GM19452 (cell line): Measurements from ENCODE around the gene OR13A1.
"Not testable (repeated sequence)": the region's sequence is repeated elsewhere in the genome, so short reads cannot be mapped to it uniquely, and the experiment has no call there.

Source experiments
- ATAC-seq: cut with Tn5 transposase; IDR thresholded peaks from one replicate; pipeline ENCODE4 v1.9.1; 2021; ENCODE audit not compliant: unreplicated experiment

The OR13A1 gene, protein sequence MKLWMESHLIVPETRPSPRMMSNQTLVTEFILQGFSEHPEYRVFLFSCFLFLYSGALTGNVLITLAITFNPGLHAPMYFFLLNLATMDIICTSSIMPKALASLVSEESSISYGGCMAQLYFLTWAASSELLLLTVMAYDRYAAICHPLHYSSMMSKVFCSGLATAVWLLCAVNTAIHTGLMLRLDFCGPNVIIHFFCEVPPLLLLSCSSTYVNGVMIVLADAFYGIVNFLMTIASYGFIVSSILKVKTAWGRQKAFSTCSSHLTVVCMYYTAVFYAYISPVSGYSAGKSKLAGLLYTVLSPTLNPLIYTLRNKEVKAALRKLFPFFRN

DNA sequence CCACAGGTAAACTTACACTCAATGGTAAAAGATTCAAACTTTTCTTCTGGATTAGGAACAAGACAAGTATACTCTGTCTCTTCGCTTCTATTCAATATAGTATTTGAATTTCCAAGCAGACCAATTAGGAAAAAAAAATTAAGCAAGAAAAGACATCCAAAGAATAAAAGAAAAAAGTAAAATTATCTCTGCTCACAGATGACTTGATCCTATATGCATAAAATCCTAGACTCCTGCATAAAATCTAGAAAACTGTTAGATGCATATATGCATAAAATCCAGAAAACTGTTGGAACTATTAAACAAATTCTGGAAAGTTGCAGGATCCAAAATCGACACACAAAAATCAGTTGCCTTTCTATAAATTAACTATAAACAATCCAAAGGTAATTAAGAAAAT, at the start of gene OR13A1:
OR13A1 (minus strand) TSS at position 101 of the 400 bp plus-strand sequence. CDS start 11,186 bp downstream, outside the sequence.
- no peak for ATAC-seq

GRCh38 chr10:45361983-45362799, 46.8 kb upstream of the OR13A1 start:
- ATAC-seq = not testable (repeated sequence)

DNA sequence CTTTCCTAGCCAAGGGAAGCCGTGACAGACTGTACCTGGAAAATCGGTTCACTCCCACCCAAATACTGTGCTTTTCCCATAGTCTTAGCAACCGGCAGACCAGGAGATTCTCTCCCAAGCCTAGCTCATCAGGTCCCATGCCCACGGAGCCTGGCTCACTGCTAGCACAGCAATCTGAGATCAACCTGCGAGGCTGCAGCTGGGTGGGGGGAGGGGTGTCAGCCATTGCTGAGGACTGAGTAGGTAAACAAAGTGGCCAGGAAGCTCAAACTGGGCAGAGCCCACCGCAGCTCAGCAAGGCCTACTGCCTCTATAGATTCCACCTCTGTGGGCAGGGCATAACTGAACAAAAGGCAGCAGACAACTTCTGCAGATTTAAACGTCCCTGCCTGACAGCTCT, 43.6 kb upstream of the OR13A1 start:
- not testable (repeated sequence) for ATAC-seq

DNA sequence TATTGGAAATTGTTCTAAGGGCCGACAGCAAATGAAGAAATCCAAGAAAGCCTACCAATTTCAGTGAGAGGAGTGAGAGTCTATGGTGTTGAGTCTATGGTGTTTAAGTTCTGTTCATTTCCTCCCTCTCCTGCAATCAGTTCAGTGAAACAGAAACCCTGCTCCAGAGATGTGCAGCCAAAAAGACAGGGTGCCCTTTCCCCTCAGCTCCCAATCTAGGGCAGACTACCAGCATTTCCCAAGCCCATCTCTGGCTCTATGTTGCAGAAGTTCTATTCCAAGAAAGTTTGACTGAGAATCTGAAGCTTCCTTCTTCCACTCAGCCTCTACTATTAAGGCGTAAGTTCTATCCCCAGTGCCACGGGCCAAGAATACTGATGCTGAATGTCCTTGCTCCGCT, 40.1 kb upstream of the OR13A1 start:
- no peak for ATAC-seq

DNA sequence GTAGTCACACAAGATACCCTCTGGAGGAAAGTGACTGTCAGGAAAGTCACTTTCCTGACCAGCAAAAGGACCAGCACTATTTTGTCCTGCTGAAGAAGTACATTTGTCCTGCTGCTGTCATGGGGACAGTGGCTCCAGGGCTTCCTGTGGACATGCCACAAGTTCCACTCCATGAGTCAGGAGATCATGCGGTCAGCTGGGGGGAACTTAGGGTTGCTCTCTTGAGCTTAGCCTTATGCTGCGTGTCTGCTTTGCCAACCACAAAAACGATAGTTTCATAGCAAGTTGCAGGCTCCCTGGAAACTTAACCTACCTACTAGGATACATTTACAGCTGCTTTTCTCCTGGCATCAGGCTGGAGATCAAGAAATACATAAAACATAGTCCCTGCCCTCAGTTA, 38.9 kb upstream of the OR13A1 start:
- ATAC-seq = no peak

GRCh38 chr10:45353186-45353585, 37.8 kb upstream of the OR13A1 start:
- ATAC-seq = peak; percentile 51

DNA sequence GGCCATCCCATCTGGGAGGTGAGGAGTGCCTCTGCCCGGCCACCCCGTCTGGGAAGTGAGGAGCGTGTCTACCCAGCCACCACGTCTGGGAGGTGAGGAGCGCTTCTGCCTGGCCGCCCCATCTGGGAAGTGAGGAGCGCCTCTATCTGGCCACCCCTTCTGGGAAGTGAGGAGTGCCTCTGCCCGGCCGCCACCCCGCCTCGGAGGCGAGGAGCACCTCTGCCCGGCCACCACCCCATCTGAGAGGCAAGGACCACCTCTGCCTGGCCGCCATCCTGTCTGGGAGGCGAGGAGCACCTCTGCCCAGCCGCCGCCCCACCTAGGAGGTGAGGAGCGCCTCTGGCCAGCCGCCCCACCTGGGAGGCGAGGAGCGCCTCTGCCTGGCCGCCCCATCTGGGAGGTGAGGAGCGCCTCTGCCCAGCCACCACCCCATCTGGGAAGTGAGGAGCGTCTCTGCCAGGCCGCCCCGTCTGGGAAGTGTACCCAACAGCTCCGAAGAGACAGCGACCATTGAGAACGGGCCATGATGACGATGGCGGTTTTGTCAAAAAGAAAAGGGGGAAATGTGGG, 32.9 kb upstream of the OR13A1 start:
- ATAC-seq = not testable (repeated sequence)

DNA sequence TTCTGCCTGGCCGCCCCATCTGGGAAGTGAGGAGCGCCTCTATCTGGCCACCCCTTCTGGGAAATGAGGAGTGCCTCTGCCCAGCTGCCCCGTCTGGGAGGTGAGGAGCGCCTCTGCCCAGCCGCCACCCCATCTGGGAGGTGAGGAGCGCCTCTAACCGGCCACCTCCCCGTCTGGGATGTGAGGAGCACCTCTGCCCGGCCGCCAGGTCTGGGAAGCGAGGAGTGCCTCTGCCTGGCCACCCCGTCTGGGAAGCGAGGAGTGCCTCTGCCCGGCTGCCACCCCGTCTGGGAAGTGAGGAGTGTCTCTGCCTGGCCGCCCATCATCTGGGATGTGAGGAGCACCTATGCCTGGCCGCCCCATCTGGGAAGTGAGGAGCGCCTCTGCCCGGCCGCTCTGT, 32.1 kb upstream of the OR13A1 start:
- ATAC-seq = not testable (repeated sequence)

GRCh38 chr10:45346652-45347335, 31.4 kb upstream of the OR13A1 start:
- not testable (repeated sequence) for ATAC-seq

DNA sequence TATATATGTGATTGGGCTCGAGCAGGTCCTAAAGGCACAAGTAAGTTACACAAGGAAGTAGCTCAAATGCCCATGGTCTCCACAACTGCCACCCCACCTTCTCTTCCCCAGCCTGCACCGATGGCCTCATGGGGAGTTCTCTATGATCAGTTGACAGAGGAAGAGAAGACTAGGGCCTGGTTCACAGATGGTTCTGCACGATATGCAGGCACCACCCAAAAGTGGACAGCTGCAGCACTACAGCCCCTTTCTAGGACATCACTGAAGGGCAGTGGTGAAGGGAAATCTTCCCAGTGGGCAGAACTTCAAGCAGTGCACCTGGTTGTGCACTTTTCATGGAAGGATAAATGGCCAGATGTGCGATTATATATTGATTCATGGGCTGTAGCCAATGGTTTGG, 25.0 kb upstream of the OR13A1 start:
- ATAC-seq = not testable (repeated sequence)

- no peak for ATAC-seq
These were observed 24.5 kb upstream of the OR13A1 start for GRCh38 chr10:45339894-45340293.

GRCh38 chr10:45331824-45332223, 16.4 kb upstream of the OR13A1 start:
- not testable (repeated sequence) for ATAC-seq

DNA sequence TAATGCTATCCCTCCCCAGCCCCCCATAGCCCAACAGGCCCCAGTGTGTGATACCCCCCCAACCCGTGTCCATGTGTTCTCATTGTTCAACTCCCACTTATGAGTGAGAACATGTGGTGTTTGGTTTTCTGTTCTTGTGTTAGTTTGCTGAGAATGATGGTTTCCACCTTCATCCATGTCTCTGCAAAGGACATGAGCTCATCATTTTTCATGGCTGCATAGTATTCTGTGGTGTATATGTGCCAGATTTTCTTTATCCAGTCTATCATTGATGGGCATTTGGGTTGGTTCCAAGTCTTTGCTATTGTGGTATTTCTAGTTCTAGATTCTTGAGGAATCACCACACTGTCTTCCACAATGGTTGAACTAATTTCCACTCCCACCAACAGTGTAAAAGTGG, 11.5 kb upstream of the OR13A1 start:
- ATAC-seq = not testable (repeated sequence)

DNA sequence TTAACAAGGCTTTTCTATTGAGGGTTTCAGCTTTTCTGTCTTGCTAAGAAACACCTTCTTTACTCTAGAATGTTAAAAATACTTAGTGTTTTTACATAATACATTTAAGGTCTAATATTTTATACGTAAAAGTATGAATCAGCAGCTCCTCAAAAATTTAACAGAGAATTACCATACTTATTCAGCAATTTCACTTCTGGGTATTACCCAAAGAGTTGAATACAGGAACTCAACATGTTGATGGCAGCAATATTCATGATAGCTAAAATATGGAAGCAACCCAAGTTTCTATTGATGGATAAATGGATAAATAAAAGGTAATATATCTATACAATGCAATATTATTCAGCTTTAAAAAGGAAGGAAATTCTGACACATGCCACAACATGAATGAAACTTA, 9.7 kb upstream of the OR13A1 start:
- no peak for ATAC-seq

- no peak for ATAC-seq
These were observed 4.3 kb upstream of the OR13A1 start for GRCh38 chr10:45319702-45320101.

- no peak for ATAC-seq
These were observed 2.0 kb downstream of the OR13A1 start for GRCh38 chr10:45313264-45313873.

GRCh38 chr10:45308707-45309106, 6.7 kb downstream of the OR13A1 start:
- no peak for ATAC-seq

DNA sequence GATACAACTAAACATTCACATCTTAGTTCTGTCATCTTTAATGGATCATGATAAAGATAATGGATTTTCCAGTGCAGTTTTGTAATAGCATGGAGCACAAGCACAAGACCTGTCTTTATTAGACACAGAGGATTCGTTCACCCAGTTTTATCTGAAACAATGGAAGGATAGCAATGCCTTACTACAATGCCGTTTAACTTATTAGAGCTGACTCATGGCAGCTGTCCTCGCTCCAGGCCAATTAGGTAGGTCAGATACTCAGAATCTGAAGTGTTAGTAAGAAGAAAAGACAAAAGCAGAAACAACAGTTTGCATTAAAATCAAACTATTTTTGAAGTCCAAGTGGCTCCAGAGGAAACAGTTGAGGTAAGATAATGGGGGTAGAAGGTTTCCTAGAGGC, 12.8 kb downstream of the OR13A1 start:
- no peak for ATAC-seq

GRCh38 chr10:45298341-45298955, 17.0 kb downstream of the OR13A1 start:
- ATAC-seq = not testable (repeated sequence)

DNA sequence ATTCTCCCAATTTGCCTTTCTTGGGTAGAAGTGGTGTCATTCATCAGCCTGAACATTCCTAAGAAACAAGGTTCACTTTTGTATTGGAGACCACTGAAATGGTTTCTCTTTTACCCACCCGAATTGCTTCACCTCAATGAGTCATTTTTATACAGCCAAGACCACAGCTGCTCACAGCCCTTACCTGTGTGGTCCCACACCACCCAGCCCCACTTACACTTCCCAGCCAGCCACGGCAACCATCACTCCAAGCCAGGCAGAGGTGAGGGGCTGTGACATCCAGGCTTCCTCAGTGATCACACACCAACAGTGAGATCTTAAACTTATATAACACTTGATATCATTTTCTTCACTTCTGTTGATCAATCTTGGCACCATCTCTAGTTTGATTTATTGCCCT, 20.7 kb downstream of the OR13A1 start:
- no peak for ATAC-seq
